ENCODE results near the gene ABLIM2. TPM values are rescaled to one million over a fixed set of nuclear protein-coding genes. Genes with fewer than 3 reads are reported as not detected.

The ABLIM2 gene
- total RNA-seq, 4 donors from 2014 or later, result 177 to 281 (median 244) TPM

DNA sequence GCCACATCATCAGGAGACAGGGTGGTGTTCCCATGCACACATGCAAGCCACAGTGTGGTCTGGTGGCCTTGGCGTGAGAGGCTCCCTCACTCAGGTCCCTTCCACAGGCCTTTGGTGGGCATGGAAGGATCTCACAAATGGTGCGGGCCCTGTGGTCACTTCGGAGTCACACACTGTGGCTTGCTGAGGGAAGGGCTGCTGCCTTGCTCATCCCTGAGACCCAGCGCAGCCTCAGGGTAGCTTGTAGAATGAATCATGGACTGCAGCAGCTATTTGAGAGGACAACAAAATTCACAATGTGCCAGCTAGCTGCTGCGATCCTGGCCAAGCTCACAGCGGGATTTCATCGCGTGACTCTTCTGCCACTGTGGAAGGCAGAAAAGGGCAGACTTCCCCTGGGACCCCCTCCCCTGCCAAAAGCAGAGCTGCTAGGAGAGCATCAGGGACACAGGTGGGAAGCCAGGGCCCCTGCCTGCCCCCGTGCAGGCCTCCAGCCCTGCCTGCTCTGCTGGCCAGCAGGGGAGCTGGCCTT, 106.4 kb downstream of the ABLIM2 start:
- Histone ChIP-seq H3K27ac (peak overlapping the region; percentile 82 to 92 (median 86)), H3K27me3 (no peaks in the 10 kb centered on the region), H3K36me3 (peaks cover 0 to 59% of the 10 kb centered on the region in 2 donors), H3K4me1 (peaks cover 45 to 51% of the 10 kb centered on the region in 2 donors), H3K9me3 (no peaks in the 10 kb centered on the region), H3K4me3 (no peak overlapping the region)
- intact Hi-C loops (cut with DNase I; ENCODE audit: low total_unique reads), result no loop called here
- ATAC-seq (peak; percentile 16 to 51), DNase-seq (peak; percentile 46 to 52)
- TF ChIP-seq, protein P1, sequence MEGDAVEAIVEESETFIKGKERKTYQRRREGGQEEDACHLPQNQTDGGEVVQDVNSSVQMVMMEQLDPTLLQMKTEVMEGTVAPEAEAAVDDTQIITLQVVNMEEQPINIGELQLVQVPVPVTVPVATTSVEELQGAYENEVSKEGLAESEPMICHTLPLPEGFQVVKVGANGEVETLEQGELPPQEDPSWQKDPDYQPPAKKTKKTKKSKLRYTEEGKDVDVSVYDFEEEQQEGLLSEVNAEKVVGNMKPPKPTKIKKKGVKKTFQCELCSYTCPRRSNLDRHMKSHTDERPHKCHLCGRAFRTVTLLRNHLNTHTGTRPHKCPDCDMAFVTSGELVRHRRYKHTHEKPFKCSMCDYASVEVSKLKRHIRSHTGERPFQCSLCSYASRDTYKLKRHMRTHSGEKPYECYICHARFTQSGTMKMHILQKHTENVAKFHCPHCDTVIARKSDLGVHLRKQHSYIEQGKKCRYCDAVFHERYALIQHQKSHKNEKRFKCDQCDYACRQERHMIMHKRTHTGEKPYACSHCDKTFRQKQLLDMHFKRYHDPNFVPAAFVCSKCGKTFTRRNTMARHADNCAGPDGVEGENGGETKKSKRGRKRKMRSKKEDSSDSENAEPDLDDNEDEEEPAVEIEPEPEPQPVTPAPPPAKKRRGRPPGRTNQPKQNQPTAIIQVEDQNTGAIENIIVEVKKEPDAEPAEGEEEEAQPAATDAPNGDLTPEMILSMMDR (IDR thresholded peaks at IDR 0.05 in 4 of 5, conservative IDR thresholded peaks at IDR 0.05 in 1 of 5), result no peak
- TF ChIP-seq POLR2A (IDR thresholded peaks at IDR 0.05), result no peak
- in situ Hi-C loops (cut with MboI; ENCODE audit: low sequenced_read_pairs in 4 of 4), result no loop called here

DNA sequence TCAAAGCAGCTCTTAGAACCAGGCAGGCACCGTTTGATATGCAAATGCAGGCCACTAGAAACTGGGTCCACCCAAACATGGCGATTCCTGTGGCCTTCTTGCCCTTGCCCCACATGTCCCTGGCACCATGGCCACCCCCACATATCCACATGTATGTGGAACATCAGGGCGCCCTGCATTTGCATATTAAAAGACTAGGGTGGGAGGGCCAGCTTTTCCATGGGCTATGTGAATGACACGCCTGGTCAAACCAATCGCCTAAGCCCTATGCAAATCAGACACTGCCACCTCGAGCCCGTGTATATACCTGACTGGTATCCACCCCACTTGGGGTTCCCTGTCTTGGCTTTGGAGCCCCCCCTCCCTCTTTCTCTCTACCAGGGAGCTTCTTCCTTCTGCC, 107.0 kb downstream of the ABLIM2 start:
- in situ Hi-C loops (cut with MboI; ENCODE audit: low sequenced_read_pairs in 4 of 4), result no loop called here
- Histone ChIP-seq H3K36me3 (peaks cover 0 to 58% of the 10 kb centered on the region in 2 donors), H3K4me1 (peaks cover 45 to 51% of the 10 kb centered on the region in 2 donors), H3K4me3 (no peak overlapping the region), H3K27me3 (no peaks in the 10 kb centered on the region), H3K27ac (peak overlapping the region; percentile 82 to 92 (median 86)), H3K9me3 (no peaks in the 10 kb centered on the region)
- intact Hi-C loops (cut with DNase I; ENCODE audit: low total_unique reads), result no loop called here
- ATAC-seq (peak; percentile 8 to 13), DNase-seq (no peak)
- TF ChIP-seq, protein P1 (IDR thresholded peaks at IDR 0.05 in 4 of 5, conservative IDR thresholded peaks at IDR 0.05 in 1 of 5), result no peak
- TF ChIP-seq POLR2A (IDR thresholded peaks at IDR 0.05), result no peak

DNA sequence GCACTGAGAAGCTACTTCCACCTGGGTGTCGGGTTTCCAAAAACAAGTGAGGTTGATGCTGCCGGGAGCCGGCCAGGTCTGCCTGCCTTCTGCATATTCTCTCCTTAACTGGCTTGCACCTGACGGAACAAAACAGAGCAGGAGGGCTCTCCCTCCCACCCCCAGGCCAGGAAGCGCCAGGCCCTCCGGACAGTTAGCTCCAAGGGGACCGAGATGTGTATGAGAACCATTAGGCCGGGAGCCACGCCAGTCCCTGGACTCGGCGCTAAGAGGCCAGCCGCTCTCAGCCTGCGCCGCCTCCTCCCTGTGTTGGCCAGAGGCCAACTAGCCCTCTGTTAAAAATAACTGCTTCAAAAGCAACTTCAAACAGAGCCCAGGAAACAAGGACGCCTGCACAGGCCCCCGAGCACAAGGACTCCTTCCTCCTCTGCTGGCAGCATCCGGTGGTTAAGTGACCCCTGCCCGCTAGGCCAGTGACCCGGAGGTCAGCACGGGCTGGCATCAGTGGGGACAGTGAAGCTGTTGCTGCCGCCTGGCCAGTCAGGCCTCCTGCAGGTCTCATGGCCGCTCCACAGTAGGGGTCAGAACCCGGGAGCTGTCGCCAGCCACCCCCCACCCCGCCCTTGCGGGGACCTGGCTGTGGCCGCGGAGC, 107.9 kb downstream of the ABLIM2 start:
- H3K9me3 ChIP-seq, result no peaks in the 10 kb centered on the region
- H3K4me1 ChIP-seq, result peaks cover 45 to 51% of the 10 kb centered on the region in 2 donors
- H3K4me3 ChIP-seq, result peak overlapping the region in 3 of 4 donors; percentile 0 to 5 (median 4)
- ATAC-seq, result peak; percentile 63 to 75
- in situ Hi-C loops (cut with MboI; ENCODE audit: low sequenced_read_pairs in 4 of 4), result no loop called here
- peak overlapping the region; percentile 82 to 92 (median 86) for H3K27ac ChIP-seq
- peak in 1 of 2 donors; percentile 30 for TF ChIP-seq POLR2A (IDR thresholded peaks at IDR 0.05)
- TF ChIP-seq, protein P1 (IDR thresholded peaks at IDR 0.05 in 4 of 5, conservative IDR thresholded peaks at IDR 0.05 in 1 of 5), result no peak
- no peaks in the 10 kb centered on the region for H3K27me3 ChIP-seq
- DNase-seq, result peak; percentile 58 to 86
- intact Hi-C loops (cut with DNase I; ENCODE audit: low total_unique reads), result no loop called here
- peaks cover 0 to 59% of the 10 kb centered on the region in 2 donors for H3K36me3 ChIP-seq

DNA sequence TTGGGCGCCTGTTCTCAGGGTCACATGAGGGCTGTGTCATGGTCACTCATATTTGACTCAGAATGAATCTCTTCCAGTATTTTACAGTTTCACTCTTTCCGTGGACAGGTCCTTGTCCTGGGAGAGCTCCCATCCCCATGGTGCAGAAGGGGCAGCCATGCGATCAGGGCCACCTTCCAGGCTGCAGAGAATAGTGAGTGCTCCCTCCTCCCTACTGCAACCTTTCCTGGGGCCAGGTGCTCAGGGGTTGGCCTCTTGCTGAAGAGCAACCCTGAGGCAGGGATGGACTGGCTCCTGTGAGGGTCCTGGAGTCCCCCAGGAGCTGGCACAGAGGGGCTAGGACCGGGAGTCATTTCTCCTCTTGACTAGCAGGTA, 108.4 kb downstream of the ABLIM2 start:
- Histone ChIP-seq H3K4me1 (peaks cover 45 to 51% of the 10 kb centered on the region in 2 donors), H3K36me3 (peaks cover 0 to 58% of the 10 kb centered on the region in 2 donors), H3K27ac (peak overlapping the region; percentile 82 to 92 (median 86)), H3K27me3 (no peaks in the 10 kb centered on the region), H3K4me3 (peak overlapping the region in 1 of 4 donors; percentile 4), H3K9me3 (no peaks in the 10 kb centered on the region)
- in situ Hi-C loops (cut with MboI; ENCODE audit: low sequenced_read_pairs in 4 of 4), result no loop called here
- ATAC-seq, result no peak
- TF ChIP-seq POLR2A (IDR thresholded peaks at IDR 0.05), result no peak
- TF ChIP-seq, protein P1 (IDR thresholded peaks at IDR 0.05 in 4 of 5, conservative IDR thresholded peaks at IDR 0.05 in 1 of 5), result no peak
- no peak for DNase-seq
- intact Hi-C loops (cut with DNase I; ENCODE audit: low total_unique reads), result no loop called here

Measured in gastrocnemius medialis (tissue), 4 donors.